Measurements from ENCODE around the gene SKI. TPM values are rescaled to one million over a fixed set of nuclear protein-coding genes. Genes with fewer than 3 reads are reported as not detected.
"Not testable (repeated sequence)": the region's sequence is repeated elsewhere in the genome, so short reads cannot be mapped to it uniquely, and the experiment has no call there.

Gene SKI
- total RNA-seq, 2 donors from 2014 or later = 46.2 to 114 TPM

DNA sequence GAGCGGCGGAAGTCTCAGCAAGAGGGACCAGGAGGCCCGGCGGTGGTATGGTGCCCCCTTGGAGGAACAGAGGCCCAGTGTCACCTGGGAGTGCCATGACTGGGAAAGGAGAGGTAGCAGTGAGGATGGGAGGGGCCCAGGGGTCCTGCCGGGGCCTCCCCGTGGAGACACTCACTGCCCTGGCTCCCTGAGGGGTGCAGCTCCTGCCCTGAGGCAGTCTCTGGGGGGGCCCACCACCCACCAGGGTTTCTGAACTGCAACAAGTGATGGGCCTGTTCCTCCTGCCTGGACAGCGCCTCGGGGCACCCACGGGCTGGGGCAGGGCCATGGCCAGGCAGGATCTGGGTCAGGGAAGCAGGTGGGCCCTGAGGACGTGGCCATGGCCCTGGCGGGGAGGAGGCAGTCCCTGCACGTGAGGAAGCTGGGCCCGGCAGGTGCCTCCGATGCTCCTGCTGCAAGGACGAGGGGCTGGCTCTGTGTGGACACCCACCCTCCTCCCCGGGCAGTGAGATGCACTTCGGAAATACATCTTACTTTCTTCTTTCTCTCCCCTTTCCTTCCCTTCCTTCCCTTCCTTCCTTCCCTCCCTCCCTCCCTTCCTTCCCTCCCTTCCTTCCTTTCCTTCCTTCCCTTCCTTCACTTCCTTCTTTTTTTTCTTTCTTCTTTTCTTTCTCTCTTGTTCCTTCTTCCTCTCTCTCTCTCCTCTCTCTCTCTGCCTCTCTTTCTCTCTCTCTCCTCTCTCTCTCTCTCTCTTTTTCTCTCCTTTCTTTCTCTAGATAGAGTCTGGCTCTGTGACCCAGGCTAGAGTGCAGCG is 96.6 kb downstream of the SKI start:
- intact Hi-C loops (cut with DNase I) = no loop called here
- Histone ChIP-seq H3K9me3 (no peaks in the 10 kb centered on the region), H3K4me1 (replicated peaks) (peaks cover 23% of the 10 kb centered on the region), H3K27me3 (replicated peaks; ENCODE audit: insufficient read depth) (no peaks in the 10 kb centered on the region), H3K4me3 (no peak overlapping the region), H3K27ac (no peak overlapping the region), H3K36me3 (no peaks in the 10 kb centered on the region)
- no peak for DNase-seq (ENCODE audit: low spot score)
- TF ChIP-seq POLR2A (IDR thresholded peaks at IDR 0.05) = no peak
- TF ChIP-seq, protein P1, sequence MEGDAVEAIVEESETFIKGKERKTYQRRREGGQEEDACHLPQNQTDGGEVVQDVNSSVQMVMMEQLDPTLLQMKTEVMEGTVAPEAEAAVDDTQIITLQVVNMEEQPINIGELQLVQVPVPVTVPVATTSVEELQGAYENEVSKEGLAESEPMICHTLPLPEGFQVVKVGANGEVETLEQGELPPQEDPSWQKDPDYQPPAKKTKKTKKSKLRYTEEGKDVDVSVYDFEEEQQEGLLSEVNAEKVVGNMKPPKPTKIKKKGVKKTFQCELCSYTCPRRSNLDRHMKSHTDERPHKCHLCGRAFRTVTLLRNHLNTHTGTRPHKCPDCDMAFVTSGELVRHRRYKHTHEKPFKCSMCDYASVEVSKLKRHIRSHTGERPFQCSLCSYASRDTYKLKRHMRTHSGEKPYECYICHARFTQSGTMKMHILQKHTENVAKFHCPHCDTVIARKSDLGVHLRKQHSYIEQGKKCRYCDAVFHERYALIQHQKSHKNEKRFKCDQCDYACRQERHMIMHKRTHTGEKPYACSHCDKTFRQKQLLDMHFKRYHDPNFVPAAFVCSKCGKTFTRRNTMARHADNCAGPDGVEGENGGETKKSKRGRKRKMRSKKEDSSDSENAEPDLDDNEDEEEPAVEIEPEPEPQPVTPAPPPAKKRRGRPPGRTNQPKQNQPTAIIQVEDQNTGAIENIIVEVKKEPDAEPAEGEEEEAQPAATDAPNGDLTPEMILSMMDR (IDR thresholded peaks at IDR 0.05) = no peak
- no peak for TF ChIP-seq POLR2AphosphoS5 (IDR thresholded peaks at IDR 0.05)
- 88% methylated on average over 14 of the region's 18 CpGs for WGBS

DNA sequence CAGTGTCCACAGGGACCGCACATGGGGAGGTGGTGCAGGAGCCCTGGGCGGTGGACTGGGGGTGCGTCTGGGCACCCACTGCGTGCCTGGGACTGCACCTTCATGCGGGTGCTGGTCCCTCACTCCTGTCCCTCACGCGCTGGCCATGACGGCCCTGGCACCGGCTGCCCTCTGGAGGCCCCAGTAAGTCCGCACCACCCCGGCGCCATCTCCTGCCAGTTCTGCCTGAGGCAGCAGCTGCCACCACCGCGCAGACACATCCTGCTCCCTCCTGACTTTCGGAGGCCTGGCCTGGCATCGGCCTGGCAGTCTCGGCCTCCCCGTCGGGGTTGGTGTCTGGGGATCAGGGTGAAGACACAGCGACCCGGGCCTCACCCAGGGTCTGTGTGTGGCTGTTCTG is 98.4 kb downstream of the SKI start:
- 69% methylated on average over 17 of the region's 21 CpGs for WGBS
- DNase-seq (ENCODE audit: low spot score) = no peak

DNA sequence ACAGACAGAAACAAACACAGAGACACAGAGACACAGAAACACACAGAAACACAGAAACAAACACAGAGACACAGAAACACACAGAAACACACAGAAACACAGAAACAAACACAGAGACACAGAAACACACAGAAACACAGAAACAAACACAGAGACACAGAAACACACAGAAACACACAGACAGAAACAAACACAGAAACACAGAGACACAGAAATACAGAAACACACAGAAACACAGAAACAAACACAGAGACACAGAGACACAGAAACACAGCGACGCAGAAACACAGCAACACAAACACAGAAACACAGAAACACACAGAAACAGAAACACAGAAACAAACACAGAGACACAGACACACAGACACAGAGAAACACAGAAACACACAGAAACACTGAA is 99.0 kb downstream of the SKI start:
- H3K4me3 ChIP-seq; H3K36me3 ChIP-seq; intact Hi-C loops (cut with DNase I); H3K27me3 ChIP-seq (replicated peaks; ENCODE audit: insufficient read depth); DNase-seq (ENCODE audit: low spot score); H3K27ac ChIP-seq; H3K9me3 ChIP-seq; H3K4me1 ChIP-seq (replicated peaks): not testable (repeated sequence)
- WGBS = 93% methylated on average over 2 of the region's 2 CpGs

More for the DNA sequence above, 98.4 kb downstream of the SKI start:
- no peak for TF ChIP-seq POLR2AphosphoS5 (IDR thresholded peaks at IDR 0.05)
- TF ChIP-seq, protein P1 (IDR thresholded peaks at IDR 0.05) = peak in 1 of 4 experiments; percentile 10
- TF ChIP-seq POLR2A (IDR thresholded peaks at IDR 0.05) = no peak
- no peaks in the 10 kb centered on the region for H3K36me3 ChIP-seq
- H3K27ac ChIP-seq = no peak overlapping the region
- H3K9me3 ChIP-seq = no peaks in the 10 kb centered on the region
- H3K4me1 ChIP-seq (replicated peaks) = peaks cover 13% of the 10 kb centered on the region
- no peak overlapping the region for H3K4me3 ChIP-seq
- H3K27me3 ChIP-seq (replicated peaks; ENCODE audit: insufficient read depth) = no peaks in the 10 kb centered on the region
- intact Hi-C loops (cut with DNase I) = no loop called here

DNA sequence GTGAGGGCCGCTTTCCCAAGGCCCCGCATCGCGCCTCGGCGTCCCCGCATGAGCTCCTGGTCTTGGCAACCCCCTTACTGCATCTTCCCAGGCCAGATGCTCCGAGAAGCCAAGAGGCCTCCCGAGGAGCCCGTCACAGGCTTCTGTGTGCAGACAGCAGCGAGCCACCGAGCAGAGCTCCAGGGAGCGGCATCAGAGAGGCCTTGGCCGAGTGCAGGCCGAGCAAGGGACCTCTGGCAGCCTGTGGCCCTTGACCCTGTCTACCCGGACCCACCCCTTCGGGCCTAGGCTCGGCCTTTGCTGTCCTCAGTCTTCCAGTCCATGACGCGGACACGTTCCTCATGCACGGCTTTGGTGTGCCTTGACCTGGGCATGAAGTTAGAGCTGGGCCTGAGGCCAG is 99.7 kb downstream of the SKI start:
- intact Hi-C loops (cut with DNase I) = no loop called here
- Histone ChIP-seq H3K4me3 (no peak overlapping the region), H3K4me1 (replicated peaks) (peaks cover 2% of the 10 kb centered on the region), H3K36me3 (no peaks in the 10 kb centered on the region), H3K9me3 (no peaks in the 10 kb centered on the region), H3K27me3 (replicated peaks; ENCODE audit: insufficient read depth) (no peaks in the 10 kb centered on the region), H3K27ac (no peak overlapping the region)
- no peak for DNase-seq (ENCODE audit: low spot score)
- TF ChIP-seq, protein P1 (IDR thresholded peaks at IDR 0.05) = no peak
- TF ChIP-seq POLR2A (IDR thresholded peaks at IDR 0.05) (no peak), POLR2AphosphoS5 (IDR thresholded peaks at IDR 0.05) (no peak)
- 97% methylated on average over 22 of the region's 22 CpGs for WGBS

DNA sequence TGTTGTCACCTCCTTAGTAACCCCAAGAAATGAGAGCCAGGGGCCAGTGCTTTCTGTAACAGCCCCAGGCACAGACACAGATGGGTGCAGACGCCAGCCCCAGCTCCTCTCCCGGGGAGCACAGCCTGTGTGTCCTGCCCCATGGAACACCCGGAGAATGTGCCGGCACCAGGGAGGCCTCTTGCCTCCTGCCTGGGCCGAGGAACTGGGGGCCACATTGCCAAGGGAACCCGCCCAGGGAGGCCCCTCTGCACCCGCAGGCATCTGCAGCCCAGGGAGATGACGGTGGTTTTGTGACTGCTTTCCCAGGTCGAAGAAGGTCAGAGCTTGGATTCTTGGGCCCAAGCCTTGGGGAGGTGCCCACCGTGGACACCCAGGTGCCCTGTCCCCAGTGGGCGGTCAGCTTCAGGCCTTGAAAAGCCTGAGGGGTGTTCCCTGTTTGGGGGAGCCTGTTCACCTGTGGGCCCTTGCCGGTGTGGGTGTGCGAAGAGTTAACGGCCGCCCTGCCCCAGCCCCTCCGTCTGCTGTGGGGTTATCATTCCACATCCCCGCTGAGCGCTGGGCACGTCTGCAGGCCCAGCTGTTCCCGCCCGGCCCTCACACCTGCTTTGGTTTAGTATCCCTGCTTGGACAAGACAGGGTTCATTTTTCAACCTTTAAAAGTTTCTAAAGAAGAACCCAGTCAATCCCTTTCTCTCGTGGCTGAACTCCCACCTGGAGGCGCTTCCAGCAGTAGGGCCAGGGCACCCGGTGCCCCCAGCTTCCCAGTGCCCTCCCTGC is 100.7 kb downstream of the SKI start:
- TF ChIP-seq, protein P1 (IDR thresholded peaks at IDR 0.05) = no peak
- TF ChIP-seq POLR2A (IDR thresholded peaks at IDR 0.05) (no peak), POLR2AphosphoS5 (IDR thresholded peaks at IDR 0.05) (no peak)
- intact Hi-C loops (cut with DNase I) = no loop called here
- 89% methylated on average over 22 of the region's 24 CpGs for WGBS

More for the DNA sequence above, 100.7 kb downstream of the SKI start:
- DNase-seq (ENCODE audit: low spot score) = no peak
- H3K9me3 ChIP-seq = no peaks in the 10 kb centered on the region
- H3K27ac ChIP-seq = no peak overlapping the region
- no peaks in the 10 kb centered on the region for H3K27me3 ChIP-seq (replicated peaks; ENCODE audit: insufficient read depth)
- no peaks in the 10 kb centered on the region for H3K36me3 ChIP-seq
- H3K4me3 ChIP-seq = no peak overlapping the region
- no peaks in the 10 kb centered on the region for H3K4me1 ChIP-seq (replicated peaks)

Measured in prostate gland (tissue), 2 donors.